GM06990 (cell line): ENCODE results near the gene LRIT2.
"Not testable (repeated sequence)": the region's sequence is repeated elsewhere in the genome, so short reads cannot be mapped to it uniquely, and the experiment has no call there.

Experiments
- DNase-seq: peaks from one replicate; pipeline ENCODE4 v3.0.0-alpha.2; 2011; ENCODE audit not compliant: insufficient read length; ENCODE audit errors: extremely low read depth
- H3K27me3 ChIP-seq: replicated peaks from 2 replicates; pipeline ENCODE4 v1.6.0; 2011; ENCODE audit warnings: low read length; ENCODE audit not compliant: control insufficient read depth, insufficient read depth
- H3K36me3 ChIP-seq: 2 replicates; pipeline ENCODE4 v1.5.1; 2011; ENCODE audit warnings: low read length; ENCODE audit not compliant: control insufficient read depth, insufficient read depth
- H3K4me3 ChIP-seq: replicated peaks from 2 replicates; pipeline ENCODE4 v1.5.1; 2011; ENCODE audit warnings: low read depth, mild to moderate bottlenecking, control low read depth, low read length
- TF ChIP-seq, protein P1 (sequence below): IDR thresholded peaks from 2 replicates; pipeline ENCODE4 v1.5.1; 2011; ENCODE audit warnings: low read length, control low read depth, mild to moderate bottlenecking, inconsistent platforms; ENCODE audit not compliant: insufficient read depth, poor library complexity, severe bottlenecking

The LRIT2 gene

DNA sequence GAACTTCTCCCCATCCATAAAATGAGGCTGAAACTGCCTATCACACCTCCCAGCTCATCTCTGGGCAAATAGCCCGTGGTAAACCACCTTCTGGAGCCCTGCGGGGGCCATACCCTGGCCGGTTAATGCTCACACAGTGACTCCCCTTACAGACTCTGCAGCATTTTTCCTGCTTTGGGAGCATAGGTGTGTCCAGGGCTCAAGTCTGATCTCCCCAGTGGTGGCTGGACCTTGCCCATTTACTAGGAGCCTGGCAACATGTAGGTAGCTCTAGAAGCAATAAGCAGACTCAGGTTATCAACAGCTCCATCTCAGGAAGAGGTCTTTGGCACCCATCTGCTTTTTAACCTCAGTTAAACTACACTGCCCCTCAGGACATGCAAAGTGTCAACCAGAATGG lies 36.5 kb downstream of the LRIT2 start:
- H3K27me3 ChIP-seq: peaks cover 2% of the 10 kb centered on the region
- TF ChIP-seq, protein P1, sequence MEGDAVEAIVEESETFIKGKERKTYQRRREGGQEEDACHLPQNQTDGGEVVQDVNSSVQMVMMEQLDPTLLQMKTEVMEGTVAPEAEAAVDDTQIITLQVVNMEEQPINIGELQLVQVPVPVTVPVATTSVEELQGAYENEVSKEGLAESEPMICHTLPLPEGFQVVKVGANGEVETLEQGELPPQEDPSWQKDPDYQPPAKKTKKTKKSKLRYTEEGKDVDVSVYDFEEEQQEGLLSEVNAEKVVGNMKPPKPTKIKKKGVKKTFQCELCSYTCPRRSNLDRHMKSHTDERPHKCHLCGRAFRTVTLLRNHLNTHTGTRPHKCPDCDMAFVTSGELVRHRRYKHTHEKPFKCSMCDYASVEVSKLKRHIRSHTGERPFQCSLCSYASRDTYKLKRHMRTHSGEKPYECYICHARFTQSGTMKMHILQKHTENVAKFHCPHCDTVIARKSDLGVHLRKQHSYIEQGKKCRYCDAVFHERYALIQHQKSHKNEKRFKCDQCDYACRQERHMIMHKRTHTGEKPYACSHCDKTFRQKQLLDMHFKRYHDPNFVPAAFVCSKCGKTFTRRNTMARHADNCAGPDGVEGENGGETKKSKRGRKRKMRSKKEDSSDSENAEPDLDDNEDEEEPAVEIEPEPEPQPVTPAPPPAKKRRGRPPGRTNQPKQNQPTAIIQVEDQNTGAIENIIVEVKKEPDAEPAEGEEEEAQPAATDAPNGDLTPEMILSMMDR: no peak
- no peak overlapping the region for H3K4me3 ChIP-seq
- DNase-seq: no peak
- H3K36me3 ChIP-seq: no peaks in the 10 kb centered on the region

DNA sequence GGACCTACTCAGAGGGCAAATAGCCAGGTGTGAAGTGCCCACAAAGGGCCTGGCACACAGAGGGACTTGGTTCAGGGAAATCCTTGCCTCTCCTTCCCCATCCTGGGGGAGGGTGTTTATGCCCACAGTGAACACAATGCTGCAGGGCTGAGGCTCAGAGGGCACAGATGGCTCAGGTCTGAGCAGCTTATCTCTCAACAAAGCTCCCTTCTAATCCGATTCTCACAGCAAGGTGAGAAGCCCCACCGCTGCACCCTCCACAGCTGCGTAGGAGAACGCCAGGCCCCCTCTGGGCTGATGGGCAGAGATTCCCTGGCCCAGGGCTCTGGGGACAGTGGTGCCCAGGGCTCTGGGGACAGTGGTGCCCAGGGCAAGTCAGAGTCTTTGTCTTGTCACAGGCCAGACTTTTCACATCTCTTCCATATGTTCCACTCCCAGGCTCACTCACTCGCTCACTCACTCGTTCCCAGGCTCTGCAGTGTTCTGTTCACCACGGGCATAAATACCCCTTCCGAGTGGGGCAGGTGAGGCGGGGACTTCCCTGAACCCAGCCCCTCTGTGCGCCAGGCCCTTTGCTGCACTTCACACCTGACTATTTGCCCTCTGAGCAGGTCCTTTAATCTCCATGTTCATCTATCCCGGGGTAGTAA lies 39.7 kb downstream of the LRIT2 start:
- no peak for DNase-seq
- no peaks in the 10 kb centered on the region for H3K27me3 ChIP-seq
- no peak overlapping the region for H3K4me3 ChIP-seq
- TF ChIP-seq, protein P1: no peak
- H3K36me3 ChIP-seq: no peaks in the 10 kb centered on the region

DNA sequence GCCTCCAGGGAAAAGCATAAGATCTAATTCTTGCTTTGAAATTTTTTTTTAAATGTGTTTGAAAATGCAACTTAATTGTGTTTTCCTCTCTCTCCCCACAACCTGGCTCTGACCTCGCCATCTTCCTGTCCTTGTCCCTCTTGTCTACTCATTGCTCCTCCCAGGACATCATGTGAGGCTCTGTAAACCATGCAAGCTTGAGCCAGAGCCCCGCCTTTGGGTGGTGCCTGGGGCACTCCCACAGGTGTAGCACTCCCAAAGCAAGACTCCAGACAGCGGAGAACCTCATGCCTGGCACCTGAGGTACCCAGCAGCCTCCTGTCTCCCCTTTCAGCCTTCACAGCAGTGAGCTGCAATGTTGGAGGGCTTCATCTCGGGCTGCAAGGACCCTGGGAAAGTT lies 40.8 kb downstream of the LRIT2 start:
- TF ChIP-seq, protein P1: no peak
- DNase-seq: no peak
- Histone ChIP-seq H3K36me3 (no peaks in the 10 kb centered on the region), H3K4me3 (no peak overlapping the region), H3K27me3 (no peaks in the 10 kb centered on the region)

DNA sequence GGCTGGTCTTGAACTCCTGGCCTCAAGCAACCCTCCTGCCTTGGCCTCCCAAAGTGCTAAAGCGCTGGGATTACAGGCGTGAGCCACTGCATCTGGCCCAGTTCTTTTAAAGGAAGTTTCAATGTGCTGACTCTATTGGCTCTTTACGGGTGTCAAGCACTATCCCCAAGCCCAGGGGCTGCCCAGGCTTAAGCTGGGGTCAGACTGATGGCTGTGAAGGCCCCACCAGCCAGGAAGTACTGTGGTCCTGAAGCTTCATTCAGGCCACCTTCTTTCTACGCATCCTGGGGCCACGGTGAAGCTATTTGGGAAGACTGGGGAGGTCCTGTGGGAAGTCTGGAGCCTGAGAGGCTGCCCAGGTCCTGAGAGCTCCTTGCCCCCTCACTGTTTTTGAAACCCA lies 43.7 kb downstream of the LRIT2 start:
- TF ChIP-seq, protein P1: no peak
- Histone ChIP-seq H3K36me3 (no peaks in the 10 kb centered on the region), H3K27me3 (no peaks in the 10 kb centered on the region), H3K4me3 (no peak overlapping the region)
- DNase-seq: no peak

DNA sequence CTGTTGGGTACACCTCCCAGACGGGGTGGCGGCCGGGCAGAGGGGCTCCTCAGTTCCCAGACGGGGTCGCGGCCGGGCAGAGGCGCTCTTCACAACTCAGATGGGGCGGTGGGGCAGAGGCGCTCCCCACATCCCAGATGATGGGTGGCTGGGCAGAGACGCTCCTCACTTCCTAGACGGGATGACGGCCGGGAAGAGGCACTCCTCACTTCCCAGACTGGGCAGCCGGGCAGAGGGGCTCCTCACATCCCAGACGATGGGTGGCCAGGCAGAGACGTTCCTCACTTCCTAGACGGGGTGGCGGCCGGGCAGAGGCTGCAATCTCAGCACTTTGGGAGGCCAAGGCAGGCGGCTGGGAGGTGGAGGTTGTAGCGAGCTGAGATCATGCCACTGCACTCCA lies 45.0 kb downstream of the LRIT2 start:
- H3K27me3 ChIP-seq, H3K4me3 ChIP-seq, DNase-seq, H3K36me3 ChIP-seq: not testable (repeated sequence)

DNA sequence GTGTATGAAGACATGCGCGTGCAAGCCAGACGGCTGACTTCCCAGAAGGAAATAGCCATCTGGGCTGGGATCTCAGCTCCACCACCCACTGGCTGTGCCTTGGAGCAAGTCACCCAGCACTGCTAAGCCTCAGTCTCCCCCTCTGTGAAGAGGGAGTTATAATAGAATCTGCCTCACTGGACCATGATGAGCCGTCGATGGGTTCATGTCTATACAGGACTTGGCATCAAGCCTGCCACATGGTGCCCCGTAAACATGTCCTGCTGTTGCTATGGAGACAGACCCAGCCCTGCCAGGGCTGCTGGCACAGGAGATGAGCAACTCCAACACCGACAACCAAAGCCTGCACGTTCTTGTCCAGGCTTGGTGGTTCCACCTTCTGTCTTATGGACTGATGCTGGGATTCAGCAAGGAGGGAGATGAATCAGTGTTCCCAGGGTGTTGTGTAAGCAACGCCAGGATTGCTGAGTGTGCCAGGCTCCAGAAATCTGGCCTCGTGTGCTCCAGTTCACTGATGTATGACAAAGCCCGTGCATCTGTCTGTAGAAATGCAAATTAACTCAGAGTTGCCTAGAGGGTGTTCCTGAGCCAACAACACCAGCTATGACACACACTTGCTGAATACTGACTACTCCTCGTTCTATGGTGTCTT lies 46.2 kb downstream of the LRIT2 start:
- H3K36me3 ChIP-seq: no peaks in the 10 kb centered on the region
- H3K27me3 ChIP-seq: no peaks in the 10 kb centered on the region
- no peak overlapping the region; the same call in 1 of the 2 replicates for H3K4me3 ChIP-seq
- TF ChIP-seq, protein P1: no peak
- peak; percentile 64 for DNase-seq
